ENCODE data around the gene LSM8. TPM values are rescaled to one million over a fixed set of nuclear protein-coding genes. Genes with fewer than 3 reads are reported as not detected.

Gene LSM8
- total and polyA plus RNA-seq, 10 of the 15 experiments (the other 5 are each of a cell fraction or from before 2014, with no cell fraction given) = 46.9 to 173 (median 111) TPM

DNA sequence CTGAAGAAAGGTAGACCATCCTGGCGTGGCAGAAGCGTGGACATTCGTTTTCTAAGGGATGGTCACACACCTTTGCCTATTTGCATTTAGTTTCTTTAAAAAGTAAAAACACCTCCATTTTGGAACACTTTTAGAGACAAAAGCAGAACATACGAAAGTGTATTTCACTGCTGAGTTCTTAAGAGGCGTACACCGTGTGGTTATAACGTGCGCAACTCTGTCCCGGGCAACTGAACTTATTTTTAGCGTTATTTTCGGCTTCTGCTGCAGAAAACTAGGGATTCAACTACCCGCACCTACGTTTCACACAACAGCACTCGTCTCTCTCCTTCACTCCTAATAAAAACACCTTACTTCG lies 557 bp upstream of the LSM8 start:
- WGBS (ENCODE audit: insufficient coverage, insufficient replicate concordance, low lambda C conversion rate, missing lambda C conversion rate) = 1% methylated on average over 15 of the region's 15 CpGs
- Histone ChIP-seq H3K4me2 (ENCODE audit: control insufficient read depth, insufficient read depth) (peak overlapping the region; percentile 68), H3K4me1 (ENCODE audit: control insufficient read depth, insufficient read depth, low read length) (no peaks in the 10 kb centered on the region), H4K20me1 (ENCODE audit: control insufficient read depth, insufficient read depth) (no peaks in the 10 kb centered on the region), H3K9ac (ENCODE audit: control insufficient read depth, insufficient read depth, low read length) (peak overlapping the region; percentile 97), H3K27ac (ENCODE audit: control insufficient read depth, insufficient read depth) (peak overlapping the region; percentile 93), H3K4me3 (peak overlapping the region; percentile 63), H3K9me3 (replicated peaks; ENCODE audit: control insufficient read depth, insufficient read depth, low read length) (no peaks in the 10 kb centered on the region), H3K79me2 (ENCODE audit: control insufficient read depth, insufficient read depth, low read length) (peaks cover 52% of the 10 kb centered on the region), H3K36me3 (ENCODE audit: control insufficient read depth in 2 of 2, insufficient read depth in 2 of 2, low read length in 1 of 2) (peaks cover 0 to 8% of the 10 kb centered on the region in 2 experiments; a peak in 2 of 4 replicates), H2AFZ (ENCODE audit: control insufficient read depth, low read depth, low read length) (peak overlapping the region; percentile 85), H3K27me3 (replicated peaks in 1 of 2; ENCODE audit: control insufficient read depth in 2 of 2, insufficient read depth in 2 of 2, low read length in 1 of 2) (no peaks in the 10 kb centered on the region)
- TF ChIP-seq RELA (IDR thresholded peaks at IDR 0.05; ENCODE audit: borderline replicate concordance, partially characterized antibody) = no peak
- TF ChIP-seq YY1 (IDR thresholded peaks at IDR 0.05; ENCODE audit: low read depth, low read length) = 0 out of 2 replicates have a peak, but pooled peaks have one; percentile 42
- peak; percentile 18; the same call in 1 of the 2 replicates for TF ChIP-seq BACH1 (IDR thresholded peaks at IDR 0.05; ENCODE audit: borderline replicate concordance)
- TF ChIP-seq, protein P1, sequence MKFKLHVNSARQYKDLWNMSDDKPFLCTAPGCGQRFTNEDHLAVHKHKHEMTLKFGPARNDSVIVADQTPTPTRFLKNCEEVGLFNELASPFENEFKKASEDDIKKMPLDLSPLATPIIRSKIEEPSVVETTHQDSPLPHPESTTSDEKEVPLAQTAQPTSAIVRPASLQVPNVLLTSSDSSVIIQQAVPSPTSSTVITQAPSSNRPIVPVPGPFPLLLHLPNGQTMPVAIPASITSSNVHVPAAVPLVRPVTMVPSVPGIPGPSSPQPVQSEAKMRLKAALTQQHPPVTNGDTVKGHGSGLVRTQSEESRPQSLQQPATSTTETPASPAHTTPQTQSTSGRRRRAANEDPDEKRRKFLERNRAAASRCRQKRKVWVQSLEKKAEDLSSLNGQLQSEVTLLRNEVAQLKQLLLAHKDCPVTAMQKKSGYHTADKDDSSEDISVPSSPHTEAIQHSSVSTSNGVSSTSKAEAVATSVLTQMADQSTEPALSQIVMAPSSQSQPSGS (IDR thresholded peaks at IDR 0.05; ENCODE audit: low read length) = 0 out of 2 replicates have a peak, but pooled peaks have one; percentile 12
- TF ChIP-seq, protein P2, sequence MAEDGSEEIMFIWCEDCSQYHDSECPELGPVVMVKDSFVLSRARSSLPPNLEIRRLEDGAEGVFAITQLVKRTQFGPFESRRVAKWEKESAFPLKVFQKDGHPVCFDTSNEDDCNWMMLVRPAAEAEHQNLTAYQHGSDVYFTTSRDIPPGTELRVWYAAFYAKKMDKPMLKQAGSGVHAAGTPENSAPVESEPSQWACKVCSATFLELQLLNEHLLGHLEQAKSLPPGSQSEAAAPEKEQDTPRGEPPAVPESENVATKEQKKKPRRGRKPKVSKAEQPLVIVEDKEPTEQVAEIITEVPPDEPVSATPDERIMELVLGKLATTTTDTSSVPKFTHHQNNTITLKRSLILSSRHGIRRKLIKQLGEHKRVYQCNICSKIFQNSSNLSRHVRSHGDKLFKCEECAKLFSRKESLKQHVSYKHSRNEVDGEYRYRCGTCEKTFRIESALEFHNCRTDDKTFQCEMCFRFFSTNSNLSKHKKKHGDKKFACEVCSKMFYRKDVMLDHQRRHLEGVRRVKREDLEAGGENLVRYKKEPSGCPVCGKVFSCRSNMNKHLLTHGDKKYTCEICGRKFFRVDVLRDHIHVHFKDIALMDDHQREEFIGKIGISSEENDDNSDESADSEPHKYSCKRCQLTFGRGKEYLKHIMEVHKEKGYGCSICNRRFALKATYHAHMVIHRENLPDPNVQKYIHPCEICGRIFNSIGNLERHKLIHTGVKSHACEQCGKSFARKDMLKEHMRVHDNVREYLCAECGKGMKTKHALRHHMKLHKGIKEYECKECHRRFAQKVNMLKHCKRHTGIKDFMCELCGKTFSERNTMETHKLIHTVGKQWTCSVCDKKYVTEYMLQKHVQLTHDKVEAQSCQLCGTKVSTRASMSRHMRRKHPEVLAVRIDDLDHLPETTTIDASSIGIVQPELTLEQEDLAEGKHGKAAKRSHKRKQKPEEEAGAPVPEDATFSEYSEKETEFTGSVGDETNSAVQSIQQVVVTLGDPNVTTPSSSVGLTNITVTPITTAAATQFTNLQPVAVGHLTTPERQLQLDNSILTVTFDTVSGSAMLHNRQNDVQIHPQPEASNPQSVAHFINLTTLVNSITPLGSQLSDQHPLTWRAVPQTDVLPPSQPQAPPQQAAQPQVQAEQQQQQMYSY (CRISPR knock-in tag; IDR thresholded peaks at IDR 0.05) = no peak
- TF ChIP-seq PAX8 (IDR thresholded peaks at IDR 0.05) = peak; percentile 69; the same call in 1 of the 2 replicates
- TF ChIP-seq, protein P3, sequence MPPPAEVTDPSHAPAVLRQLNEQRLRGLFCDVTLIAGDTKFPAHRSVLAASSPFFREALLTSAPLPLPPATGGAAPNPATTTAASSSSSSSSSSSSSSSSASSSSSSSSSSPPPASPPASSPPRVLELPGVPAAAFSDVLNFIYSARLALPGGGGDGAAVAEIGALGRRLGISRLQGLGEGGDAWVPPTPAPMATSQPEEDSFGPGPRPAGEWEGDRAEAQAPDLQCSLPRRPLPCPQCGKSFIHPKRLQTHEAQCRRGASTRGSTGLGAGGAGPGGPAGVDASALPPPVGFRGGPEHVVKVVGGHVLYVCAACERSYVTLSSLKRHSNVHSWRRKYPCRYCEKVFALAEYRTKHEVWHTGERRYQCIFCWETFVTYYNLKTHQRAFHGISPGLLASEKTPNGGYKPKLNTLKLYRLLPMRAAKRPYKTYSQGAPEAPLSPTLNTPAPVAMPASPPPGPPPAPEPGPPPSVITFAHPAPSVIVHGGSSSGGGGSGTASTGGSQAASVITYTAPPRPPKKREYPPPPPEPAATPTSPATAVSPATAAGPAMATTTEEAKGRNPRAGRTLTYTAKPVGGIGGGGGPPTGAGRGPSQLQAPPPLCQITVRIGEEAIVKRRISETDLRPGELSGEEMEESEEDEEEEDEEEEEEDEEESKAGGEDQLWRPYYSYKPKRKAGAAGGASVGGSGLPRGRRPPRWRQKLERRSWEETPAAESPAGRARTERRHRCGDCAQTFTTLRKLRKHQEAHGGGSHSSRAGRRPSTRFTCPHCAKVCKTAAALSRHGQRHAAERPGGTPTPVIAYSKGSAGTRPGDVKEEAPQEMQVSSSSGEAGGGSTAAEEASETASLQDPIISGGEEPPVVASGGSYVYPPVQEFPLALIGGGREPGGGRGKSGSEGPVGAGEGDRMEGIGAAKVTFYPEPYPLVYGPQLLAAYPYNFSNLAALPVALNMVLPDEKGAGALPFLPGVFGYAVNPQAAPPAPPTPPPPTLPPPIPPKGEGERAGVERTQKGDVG (CRISPR knock-in tag; IDR thresholded peaks at IDR 0.05) = no peak
- TF ChIP-seq CBX5 (IDR thresholded peaks at IDR 0.05; ENCODE audit: low read depth) = peak; percentile 3; the same call in 1 of the 2 replicates
- 0 out of 2 replicates have a peak, but pooled peaks have one; percentile 25 for TF ChIP-seq NFIC (IDR thresholded peaks at IDR 0.05; ENCODE audit: low read depth, low read length)
- no peak for TF ChIP-seq HDAC2 (IDR thresholded peaks at IDR 0.05)
- TF ChIP-seq, protein P4, sequence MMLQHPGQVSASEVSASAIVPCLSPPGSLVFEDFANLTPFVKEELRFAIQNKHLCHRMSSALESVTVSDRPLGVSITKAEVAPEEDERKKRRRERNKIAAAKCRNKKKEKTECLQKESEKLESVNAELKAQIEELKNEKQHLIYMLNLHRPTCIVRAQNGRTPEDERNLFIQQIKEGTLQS (IDR thresholded peaks at IDR 0.05; ENCODE audit: borderline replicate concordance, extremely low read depth, low read depth, low read length) = no peak
- TF ChIP-seq, protein P5, sequence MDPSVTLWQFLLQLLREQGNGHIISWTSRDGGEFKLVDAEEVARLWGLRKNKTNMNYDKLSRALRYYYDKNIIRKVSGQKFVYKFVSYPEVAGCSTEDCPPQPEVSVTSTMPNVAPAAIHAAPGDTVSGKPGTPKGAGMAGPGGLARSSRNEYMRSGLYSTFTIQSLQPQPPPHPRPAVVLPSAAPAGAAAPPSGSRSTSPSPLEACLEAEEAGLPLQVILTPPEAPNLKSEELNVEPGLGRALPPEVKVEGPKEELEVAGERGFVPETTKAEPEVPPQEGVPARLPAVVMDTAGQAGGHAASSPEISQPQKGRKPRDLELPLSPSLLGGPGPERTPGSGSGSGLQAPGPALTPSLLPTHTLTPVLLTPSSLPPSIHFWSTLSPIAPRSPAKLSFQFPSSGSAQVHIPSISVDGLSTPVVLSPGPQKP (IDR thresholded peaks at IDR 0.05; ENCODE audit: low read depth, low read length) = no peak
- SMC1A ChIA-PET (ENCODE audit: uncharacterized antibody, unreplicated experiment) = no interaction called here
- BruUV-seq (replicated peaks) = TSS peak; percentile 99
- RAD21 ChIA-PET (ENCODE audit: unreplicated experiment) = no interaction called here
- in situ Hi-C loops (cut with MboI) = no loop called here
- intact Hi-C loops (cut with micrococcal nuclease; ENCODE audit: unreplicated experiment) = loop anchor here (5.0 to 10.0 kb wide), 3 partner anchors 141 to 1321 kb away; partner anchors contain the start of gene CAPZA2
- ATAC-seq = peak; percentile 16
- CTCF ChIA-PET = interaction anchor here (1.5 kb wide), 1 partner anchor 12 kb away, joined by 3 read pairs; no protein-coding TSS in a partner anchor
- POLR2A ChIA-PET = no interaction called here
- FAIRE-seq = no peak
- no peak for DNase-seq (ENCODE audit: low read depth, low spot score)
